HG03103 (cell line): ENCODE data around the gene LINC01488.

Experiments used
- ATAC-seq: cut with Tn5 transposase; IDR thresholded peaks from one replicate; pipeline ENCODE4 v1.9.1; 2021; ENCODE audit warnings: low read depth; ENCODE audit not compliant: unreplicated experiment

Gene LINC01488

DNA sequence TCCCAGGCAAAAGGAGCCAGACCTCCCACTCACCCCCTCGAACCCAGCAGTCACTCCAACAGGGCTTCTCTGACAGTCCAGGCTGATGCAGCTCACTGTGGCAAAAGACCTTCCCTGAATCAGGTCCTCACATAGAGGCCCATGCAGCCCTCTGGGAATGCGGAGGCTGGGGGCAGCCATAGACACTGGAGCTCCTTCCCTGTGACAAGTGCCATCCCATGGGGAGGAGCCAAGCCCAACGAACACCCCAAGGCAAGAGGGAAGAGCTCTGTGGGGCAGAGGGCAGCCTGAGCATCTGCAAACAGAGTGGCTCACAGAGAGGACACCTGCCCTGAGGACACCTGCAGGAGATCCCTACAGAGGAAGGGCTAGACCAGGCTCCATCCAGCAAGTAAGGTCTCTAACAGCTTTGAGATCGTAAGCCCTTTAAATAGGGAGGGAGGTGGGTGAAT is at the start of gene LINC01488:
Gene LINC01488 (plus strand): TSS at position 271 of the 452 bp plus-strand sequence.
- ATAC-seq: no peak

DNA sequence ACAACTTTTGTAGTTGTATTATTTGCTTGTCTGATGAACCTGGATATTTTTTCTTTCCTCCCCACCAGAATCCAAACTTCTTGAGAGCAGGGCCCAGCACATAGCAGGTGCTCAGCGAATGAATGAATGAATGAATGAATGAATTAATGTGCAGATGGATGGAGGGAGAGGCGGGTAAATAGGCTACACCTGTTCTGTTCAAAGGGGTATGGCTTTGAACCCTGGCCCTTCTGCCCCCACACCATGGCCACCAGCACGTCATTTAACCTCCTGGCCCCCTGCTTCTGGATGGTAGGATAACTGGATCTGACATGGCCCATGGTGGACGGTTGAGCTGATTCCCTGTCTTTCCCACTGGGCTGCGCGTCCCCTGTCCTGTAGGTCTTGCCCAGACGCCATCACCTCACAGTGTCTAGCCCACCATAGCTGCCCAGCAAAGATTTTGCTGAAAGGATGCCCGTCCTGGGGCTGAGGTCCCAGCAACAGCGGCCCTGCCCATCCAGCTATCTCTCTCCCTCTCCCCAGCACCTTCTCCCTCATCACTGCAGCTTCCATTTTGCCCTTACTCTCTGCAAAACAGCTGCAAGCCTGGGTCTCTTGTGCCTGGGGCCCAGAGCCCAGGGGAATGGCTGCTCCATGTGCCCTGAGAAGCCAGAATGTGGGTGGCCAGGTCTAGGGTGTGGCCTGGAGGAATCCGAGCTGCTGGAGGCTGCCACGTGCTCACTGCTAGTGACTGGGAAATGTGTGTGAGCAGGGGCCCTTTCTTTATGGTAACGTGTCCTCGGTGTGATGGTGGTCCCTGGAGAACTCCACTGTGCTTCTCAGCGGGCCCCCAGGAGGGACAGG is 49.3 kb upstream of the LINC01488 start:
- ATAC-seq: no peak

DNA sequence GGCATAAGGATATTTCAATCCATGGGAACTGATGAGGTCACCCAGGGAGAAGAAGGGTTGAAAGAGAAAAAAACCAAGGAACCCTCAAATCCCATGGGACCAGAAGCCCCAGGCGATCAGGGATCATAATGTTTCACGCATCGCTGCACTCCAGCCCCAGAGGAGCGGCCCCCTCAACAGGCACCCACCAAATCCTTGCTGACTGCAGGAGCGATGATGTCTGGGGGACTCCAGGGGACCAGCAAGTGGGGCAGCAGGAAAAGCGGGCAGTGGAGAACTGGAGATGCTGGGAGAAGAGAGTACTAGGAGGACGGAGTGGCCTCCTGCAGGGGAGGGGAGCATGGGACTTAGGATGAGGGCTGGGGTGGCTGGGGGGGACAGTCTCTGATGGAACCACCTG is 47.7 kb upstream of the LINC01488 start:
- ATAC-seq: no peak

DNA sequence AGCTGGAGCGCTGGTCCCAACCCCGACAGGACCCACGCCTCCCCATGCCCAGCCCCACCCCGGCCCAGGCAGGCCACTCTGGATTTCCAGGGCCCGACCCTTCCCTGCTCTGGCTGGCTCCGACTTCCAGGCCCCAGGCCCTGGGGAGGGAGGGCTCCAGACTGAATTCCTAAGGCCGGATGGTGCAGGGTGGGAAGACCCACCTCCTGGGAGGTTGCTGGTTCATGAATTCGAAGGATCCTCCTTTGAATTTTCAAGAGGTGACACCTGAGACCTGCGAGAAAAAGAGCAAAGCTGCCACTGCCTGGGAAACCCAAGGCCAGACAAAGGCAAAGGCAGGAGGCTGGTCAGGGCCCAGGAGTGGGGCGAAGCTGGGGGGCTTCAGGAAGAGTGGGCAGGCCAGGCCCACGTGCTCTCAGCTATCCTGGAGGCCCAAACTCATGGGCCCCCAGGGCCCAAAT is 47.0 kb upstream of the LINC01488 start:
- ATAC-seq: no peak

DNA sequence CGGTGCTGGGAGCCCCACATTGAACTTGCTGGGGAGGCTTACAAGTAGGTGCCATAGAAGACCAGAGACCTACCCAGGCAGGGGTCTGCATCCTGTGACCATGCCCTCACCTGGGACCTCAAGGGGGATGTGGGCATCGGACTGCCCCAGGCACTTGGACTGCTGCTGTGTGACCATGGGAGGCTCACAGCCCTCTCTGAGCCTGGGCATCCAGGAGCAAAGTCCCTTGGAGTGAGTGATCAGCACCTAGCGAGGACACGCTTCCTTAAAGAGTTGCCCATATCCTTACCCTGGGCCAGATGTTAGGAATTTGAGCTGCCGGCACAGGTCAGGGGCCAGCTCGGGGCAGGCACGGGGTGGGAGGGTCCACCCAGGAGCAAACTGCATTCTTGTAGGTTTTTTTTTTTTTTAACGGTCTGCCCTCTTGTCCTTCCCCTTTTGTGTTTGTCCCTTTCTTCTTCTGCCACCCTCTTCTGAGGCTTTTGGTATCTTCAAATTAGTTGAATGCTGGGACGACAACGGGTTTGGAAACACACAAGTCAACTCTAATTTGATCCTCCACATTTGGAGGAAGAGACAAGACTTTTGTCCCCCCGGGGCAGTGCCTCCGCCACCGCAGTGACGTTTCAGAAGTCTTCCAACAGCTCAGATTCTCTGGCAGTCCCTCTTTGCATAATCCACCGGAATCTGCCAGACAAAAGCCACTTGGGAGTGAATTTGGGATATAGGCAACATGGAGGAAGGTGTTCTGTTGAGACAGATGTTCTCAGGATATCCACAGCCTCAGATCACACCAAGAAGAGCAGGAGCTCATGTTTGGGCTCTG is 46.1 kb upstream of the LINC01488 start:
- ATAC-seq: no peak

DNA sequence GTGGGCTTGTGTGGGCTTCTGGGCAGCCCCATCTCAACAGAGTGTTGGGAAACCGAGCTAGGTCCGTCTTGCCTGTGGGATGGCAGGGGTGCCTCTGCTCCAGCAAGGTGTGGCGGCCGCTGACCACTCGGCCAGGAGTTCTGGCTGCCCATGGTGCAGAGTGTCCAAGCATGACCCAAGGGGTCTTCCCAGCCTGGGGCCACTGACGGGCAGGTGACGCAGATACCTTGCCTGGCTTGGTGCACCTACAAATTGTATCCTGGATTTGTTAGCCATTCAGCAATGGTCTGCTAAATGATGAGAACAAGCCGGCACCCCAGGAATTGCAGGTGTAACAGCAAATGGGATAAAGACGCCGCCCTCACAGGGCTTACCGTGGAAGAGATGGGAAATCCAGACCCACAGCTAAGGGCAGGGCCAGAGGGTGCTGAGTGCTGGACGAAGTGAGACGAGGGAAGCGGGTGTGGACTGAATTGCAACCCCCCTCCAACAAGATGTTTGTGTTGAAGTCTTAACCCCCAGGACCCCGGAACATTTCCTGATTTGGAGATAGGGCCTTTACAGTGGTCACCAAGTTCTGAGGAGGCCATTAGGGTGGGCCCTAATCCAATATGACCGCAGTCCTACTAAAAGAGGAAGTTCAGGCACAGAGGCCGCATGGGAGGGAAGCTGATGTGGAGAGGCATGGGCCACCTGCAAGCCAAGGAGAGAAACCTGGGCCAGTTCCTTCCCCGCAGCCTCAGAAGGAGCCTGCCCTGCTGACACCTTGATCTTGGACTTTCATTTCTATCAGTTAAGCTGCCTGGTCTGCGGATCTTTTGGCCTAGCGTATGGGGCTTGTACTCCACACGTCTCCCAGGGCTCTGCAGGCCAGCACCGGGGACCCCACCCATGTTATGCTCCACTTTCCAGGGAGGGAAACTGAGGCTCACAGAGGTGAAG is 45.2 kb upstream of the LINC01488 start:
- no peak for ATAC-seq

DNA sequence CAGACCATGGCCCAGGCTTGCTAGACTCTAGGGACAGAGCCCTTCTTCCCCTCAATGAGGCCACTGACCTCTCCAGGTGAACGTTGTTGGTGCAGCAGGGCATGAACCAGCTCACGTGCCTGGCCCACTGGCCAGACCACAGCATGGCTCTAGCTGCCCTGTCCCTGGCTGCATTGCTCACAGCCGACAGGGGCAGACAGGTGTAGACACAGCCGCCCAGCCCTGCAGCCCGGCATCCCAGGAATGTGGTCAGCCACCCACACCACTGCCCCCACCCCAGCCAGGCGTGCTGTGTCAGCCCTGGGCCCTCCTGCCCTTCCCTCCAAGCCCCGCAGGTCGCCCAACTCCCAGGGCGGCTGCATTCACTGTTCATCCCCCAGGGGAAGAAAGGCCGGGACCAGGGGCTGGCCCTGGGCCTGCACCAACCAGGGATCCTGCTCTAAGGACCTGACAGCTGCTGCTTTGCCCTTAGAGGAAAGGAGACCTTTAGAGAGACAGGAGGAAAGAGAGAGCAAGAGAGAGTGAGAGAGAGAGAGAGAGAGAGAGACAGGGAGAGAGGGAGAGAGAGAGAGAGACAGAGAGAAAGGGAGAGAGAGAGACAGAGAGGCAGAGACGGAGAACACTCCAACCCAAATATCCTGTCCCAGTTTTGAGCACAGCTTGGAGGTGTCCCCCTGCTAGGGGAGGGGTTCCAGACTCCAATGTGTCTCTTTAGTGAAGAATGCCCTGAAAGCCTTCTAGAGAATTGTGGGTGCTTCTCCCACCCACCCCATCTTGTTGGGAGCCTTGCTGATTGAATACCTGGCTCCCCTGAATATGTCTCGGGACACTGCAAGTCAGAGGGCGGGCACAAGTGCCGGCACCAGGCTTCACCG is 44.2 kb upstream of the LINC01488 start:
- no peak for ATAC-seq

DNA sequence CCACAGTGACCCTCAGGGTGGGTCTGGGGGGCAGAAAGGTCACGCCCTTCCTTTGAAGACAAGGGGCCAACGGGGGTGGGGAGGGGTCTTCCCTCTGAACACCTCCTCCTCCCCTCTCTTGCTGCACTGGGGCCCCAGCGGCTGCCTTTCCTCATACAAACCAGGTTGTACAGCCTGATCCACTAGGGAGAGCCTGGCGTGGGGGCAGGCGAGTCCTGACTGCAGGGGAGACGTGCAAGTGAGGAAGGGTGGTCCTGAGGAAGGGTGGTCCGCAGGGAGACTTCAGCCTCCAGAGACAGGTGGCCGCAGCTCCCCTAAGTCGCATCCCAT is 43.6 kb upstream of the LINC01488 start:
- ATAC-seq: no peak

DNA sequence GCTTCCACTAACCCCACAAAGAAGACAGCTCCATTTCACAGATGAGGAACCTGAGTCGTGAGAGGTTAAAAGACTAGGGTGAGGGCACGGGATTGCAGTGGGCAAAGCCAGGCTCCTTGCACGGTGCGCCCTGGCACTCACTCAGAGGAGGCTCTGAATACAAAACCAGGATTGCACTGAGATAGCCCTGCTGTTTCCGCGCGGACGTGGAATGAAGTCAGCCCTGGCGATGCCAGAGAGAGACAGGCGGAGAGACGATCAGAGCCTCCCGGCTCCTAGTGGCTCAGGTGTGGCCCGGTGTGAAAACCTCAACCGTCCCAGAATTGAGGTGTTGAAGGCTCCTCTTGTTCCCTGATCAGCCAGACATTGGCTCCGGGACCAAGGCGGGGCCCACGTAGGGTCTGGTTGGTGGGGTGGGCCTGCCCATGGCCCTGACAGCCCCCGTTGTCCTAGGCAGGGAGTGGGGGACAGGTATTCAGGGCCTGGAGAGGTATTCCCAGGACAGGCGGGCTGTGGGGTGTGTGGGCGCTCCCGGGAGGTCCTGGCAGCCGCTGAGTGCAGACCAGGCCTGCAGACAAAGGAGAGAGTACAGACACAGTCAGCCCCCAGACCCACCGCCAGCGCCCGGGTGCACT is 43.1 kb upstream of the LINC01488 start:
- ATAC-seq: no peak

DNA sequence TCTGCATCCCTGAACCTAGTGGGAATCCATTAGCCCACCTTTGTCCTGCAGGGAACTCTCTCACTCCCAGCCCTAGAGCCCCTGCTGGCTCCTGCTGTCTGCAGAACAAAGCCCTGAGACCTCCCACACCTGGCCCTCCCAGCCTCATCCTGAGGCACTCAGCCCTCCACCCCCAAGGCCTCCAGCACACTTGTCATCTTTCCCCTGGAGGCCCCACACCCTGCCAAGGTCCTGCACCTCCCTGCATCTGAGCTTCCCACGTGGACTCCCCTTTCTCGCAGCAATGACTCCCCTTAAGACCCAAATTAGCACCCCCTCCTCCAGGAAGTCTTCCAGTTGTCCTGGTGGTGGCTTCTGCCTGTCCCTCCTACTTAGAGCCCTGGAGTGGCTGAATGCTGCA is 42.3 kb upstream of the LINC01488 start:
- ATAC-seq: no peak

DNA sequence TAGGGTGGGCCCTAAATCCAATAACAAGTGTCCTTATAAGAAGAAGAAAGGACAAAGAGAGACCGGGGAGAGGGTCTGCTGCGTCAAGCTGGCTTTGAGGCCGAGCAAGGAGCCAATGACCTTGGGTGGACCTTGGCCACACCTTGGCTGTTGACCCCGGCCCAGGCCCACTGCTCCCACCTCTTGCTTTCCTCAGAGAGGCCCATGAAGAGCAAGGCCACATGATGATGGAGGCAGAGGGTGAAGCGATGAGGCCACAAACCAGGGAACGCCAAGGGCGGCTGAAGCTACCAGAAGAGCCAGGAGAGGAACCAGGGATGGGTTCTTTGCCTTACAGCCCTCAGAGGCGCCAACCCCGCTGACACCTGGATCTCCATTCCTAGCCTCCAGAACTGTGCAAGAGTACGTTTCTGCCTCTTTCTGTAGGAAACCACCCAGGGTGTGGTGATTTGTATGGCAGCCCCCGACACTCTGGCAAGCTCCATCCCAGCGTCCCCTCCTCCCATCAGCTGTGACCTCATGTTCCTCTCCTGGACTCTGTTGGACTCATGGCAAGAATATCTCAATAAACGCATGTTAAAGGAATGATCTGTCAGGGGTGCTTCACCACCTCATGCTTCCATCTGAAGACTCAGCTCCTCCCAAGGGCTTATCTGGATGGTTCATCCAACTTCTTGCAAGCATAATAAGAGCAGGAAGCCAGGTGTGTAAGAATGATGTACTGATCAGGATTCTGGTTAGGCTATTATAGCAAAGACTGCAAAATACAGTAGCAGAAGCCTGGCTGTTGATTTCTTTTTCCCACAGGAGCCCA is 41.6 kb upstream of the LINC01488 start:
- no peak for ATAC-seq

DNA sequence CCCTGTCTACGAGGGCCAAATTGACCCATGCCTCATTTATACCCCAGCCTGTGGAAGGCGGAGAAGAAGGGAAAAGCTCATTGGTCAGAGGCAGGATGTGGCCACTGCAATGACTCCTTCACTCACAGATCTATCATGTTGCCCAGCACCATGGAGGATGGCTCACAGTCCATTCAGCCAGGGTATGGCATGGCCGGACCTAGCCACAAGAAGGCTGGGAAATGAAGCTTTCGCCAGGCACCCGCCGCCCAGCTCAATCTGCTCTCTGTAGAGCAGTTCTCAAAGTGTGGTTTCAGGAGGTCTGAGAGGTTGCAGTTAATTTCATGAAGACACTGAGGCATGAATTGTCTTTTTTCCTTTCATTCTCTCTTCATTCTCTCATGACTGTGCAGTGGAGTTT is 40.6 kb upstream of the LINC01488 start:
- ATAC-seq: no peak

DNA sequence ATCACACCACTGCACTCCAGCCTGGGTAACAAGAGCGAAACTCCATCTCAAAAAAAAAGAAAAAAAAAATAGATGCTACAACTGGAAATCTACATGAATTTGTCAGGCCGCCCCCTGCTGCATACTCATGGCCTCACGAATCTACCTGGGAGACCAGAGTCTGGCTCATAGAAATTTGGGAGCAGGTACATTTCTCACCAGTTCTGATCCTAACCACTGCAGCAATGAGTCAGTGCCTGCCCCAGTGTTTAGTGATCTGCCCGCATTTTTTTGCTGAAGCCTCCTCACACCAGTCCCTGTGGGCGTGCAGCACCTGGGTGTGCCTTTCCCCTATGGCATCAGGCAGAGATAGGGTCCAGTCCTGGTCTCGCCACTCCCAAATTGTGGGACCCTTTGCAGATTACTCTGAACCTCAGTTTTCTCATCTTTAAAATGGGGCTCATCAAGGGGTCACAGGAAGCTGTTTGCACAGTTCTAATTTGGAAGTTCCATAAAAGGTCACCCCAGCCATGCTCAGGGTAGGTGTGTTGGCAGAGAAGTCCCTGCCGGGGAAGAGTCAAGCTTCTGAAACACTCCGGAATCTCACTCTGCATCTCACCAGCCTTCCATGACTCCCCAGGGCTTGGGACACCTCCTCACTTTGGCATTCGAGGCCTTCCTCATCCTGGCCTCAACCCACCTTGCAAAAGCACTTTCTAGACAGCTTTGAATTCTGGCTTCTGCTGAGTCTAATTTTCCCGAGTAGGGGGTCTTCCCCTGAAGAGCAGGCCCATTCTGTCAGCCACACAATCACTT is 39.3 kb upstream of the LINC01488 start:
- ATAC-seq: no peak

DNA sequence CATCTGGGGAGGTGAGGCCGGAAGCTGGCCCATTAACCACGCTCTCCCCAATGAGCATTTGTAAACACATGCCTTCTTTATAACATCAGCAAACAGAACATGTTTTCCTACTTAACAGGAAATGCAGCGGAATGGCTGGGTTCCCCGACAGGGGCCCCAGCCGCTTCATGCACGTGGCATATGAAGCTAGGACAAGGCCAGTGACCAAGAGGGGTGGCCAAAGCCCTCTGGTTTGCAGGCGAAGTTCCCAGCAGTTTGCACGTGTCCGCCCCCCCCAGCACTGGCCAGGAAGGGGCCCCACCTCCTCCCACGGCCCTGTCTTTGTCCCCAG is 38.7 kb upstream of the LINC01488 start:
- no peak for ATAC-seq

DNA sequence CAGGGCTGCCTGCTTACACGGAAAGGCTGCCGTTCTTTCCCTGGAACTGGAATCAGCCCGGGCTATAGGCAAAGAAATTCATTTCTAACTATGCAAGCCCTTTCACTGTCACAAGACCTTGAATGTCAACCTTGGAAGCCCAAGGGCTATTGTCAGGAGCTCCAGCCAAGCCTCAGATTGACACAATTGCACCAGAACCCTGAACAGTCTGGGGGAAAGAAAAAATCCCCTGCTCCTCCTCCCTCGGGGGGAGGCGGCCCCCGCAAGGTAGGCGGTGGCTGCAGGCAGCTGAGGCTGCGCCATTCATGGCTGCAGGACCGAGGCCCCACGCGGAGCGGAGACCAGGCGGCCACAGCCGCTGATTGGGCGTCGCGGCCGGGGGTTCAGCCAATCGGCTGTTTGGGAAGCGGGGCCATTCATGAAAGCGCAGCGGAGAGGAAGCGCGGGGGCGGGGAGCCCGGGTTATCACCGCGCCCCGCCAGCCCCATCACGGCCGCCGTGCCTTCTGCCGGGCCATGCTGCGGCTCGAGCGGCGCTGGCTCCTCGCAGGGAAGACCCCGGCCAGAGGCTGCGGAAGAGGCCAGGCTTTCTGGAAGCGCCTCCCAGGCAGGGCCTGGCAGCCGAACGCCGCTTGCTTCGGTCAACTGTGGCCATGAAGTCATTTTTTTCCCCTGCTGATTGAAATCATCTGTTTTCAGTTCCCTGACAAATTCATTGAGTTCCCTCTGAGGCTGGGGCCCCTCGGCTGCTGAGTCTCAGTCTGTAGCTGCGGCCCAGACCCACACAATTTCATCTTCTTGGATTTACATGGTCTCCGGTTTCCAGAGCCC is 38.1 kb upstream of the LINC01488 start:
- peak; percentile 76 for ATAC-seq

DNA sequence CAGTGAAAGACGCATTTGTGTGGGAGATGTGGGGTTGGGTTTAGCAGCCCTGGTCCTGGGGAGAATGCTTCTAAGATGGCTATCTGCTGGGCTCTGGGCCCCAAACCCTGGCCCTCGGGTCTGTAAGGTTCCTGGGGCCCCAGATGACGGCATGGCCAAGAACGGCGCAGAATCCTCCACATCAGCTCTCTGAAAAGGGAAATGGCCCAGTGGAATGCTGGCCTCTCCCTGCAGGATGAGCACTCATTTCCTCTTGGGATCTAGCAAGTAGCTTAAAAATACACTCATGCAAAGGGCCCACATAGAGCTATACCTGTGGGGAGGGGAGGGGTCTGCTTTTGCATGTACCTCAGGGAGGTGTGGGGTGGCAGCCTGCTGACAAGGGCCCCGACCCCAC is 37.5 kb upstream of the LINC01488 start:
- no peak for ATAC-seq
